Measurements from ENCODE around the gene EIF2B2. TPM values are rescaled to one million over a fixed set of nuclear protein-coding genes. Genes with fewer than 3 reads are reported as not detected.
A peak's percentile ranks its signal among the peaks of the same experiment; 100 is the strongest.

The EIF2B2 gene
- total RNA-seq, 2 donors from 2014 or later = 32.7 to 39.8 TPM

DNA sequence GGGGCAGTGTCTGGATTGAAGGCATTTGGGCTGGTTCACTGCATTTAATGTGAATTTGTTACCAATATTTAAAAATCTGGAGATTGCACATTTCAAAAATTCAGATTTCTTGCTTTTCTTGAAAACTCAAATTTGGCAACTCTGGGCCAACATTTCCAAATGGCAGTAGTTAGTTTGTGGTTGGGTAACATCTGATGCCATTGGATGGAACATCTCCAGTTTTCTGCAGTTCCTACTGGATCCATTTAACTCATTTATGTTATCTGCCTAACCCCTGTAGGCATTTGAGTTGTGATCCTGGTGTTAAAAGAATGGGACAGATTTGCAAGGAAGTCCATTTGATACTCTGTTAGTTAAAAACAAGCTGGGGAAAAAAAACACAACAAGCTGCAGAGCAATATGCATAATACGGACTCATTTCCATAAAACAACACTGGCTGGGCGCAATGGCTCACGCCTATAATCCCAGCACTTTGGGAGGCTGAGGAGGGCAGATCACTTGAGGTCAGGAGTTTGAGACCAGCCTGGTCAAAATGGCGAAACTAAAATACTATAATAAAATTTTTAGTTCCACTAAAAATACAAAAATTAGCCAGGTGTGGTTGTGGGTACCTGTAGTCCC, 7.9 kb downstream of the EIF2B2 start:
- DNase-seq (ENCODE audit: low spot score) = no peak
- TF ChIP-seq CTCF (IDR thresholded peaks at IDR 0.05) = no peak

DNA sequence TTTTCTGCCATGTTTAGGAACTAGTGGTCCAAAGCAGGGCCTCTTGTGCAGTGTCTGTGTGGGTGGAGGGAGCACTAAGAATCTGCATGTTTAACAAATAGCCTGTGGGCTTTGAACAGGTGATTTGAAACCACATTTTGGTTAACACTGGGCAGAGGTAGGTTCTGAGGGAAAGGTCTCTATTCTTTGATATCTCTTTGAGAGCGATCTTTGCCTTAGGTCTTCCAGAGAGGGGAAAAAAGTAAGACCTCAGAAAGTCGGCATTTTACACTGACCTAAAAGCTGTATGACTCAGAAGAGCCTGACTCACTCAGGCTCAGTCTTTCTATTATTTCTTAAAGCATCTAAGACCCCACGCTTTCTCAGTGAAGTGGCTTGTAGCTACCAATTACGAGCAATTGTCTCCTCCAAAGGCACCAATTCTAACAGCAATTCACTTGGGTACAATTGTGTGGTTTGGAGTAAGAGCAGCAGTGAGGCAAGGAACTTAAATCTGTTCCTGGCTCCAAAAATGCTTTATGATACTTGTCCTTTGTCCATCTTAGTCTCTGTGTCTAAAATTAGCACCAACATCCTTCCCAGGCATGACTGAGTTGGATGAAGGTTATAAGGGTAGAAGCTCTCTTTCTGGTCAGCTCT, 8.8 kb downstream of the EIF2B2 start:
- no peaks in the 10 kb centered on the region for H3K9me3 ChIP-seq
- ATAC-seq (ENCODE audit: insufficient number of reproducible peaks, low FRiP score, low read depth) = peak; percentile 66
- DNase-seq (ENCODE audit: low spot score) = no peak
- TF ChIP-seq CTCF (IDR thresholded peaks at IDR 0.05) = no peak
- H3K4me1 ChIP-seq (ENCODE audit: control insufficient read depth in 1 of 2, low read depth in 2 of 2) = peaks cover 14 to 24% of the 10 kb centered on the region in 2 donors
- peak overlapping the region; percentile 65 to 72 for H3K27ac ChIP-seq
- H3K4me3 ChIP-seq = no peak overlapping the region
- H3K36me3 ChIP-seq = peaks cover 37% of the 10 kb centered on the region
- H3K27me3 ChIP-seq (replicated peaks; ENCODE audit: insufficient read depth) = no peaks in the 10 kb centered on the region

More for the DNA sequence above, 7.9 kb downstream of the EIF2B2 start:
- peak overlapping the region; percentile 65 to 72 for H3K27ac ChIP-seq
- peaks cover 14 to 26% of the 10 kb centered on the region in 2 donors for H3K4me1 ChIP-seq (ENCODE audit: control insufficient read depth in 1 of 2, low read depth in 2 of 2)
- H3K36me3 ChIP-seq = peaks cover 42% of the 10 kb centered on the region
- H3K27me3 ChIP-seq (replicated peaks; ENCODE audit: insufficient read depth) = no peaks in the 10 kb centered on the region
- no peak for ATAC-seq (ENCODE audit: insufficient number of reproducible peaks, low FRiP score, low read depth)
- no peaks in the 10 kb centered on the region for H3K9me3 ChIP-seq
- no peak overlapping the region for H3K4me3 ChIP-seq

DNA sequence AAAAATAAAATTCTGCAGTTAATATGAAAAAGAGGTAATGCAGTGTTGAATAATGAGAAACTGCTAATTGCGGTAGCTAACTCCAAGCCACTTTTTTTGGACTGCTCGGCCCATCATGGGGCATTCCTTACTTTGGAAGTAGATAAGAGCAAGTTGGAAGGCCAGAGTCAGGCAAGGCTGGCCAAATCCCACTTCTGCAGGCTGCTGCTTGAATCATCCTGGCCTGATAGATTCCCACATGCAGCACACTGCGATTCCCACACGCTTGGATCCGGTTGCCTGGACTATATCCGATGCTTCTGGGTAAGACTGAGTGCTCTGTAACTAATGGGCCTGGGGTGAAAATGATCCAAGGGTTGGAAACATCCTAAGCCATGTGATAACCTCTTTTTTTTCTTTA, 10.6 kb downstream of the EIF2B2 start:
- DNase-seq (ENCODE audit: low spot score) = no peak
- Histone ChIP-seq H3K27ac (no peak overlapping the region), H3K9me3 (no peaks in the 10 kb centered on the region), H3K36me3 (peaks cover 35% of the 10 kb centered on the region), H3K27me3 (replicated peaks; ENCODE audit: insufficient read depth) (no peaks in the 10 kb centered on the region), H3K4me1 (ENCODE audit: control insufficient read depth in 1 of 2, low read depth in 2 of 2) (peaks cover 14 to 24% of the 10 kb centered on the region in 2 donors), H3K4me3 (no peak overlapping the region)
- no peak for TF ChIP-seq CTCF (IDR thresholded peaks at IDR 0.05)
- no peak for ATAC-seq (ENCODE audit: insufficient number of reproducible peaks, low FRiP score, low read depth)

DNA sequence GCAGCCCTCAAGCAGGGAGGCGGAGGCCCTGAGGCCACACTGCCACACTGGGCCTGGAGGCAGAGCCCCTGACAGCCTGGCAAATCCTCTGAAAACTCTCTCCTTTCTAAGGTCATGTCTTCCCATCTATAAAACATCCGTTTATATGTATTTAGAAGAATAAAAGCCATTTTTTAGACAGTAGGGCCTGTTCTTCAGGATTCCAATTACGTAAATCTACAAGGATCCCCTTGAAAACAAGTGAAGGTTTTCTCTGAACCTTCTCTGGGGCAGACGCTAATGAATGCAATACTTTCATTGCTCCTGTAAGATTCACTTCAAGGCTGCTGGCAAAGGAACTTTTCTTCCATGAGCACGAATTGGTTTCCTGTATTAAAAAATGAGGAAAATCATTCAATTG, 12.8 kb downstream of the EIF2B2 start:
- no peak overlapping the region for H3K4me3 ChIP-seq
- no peaks in the 10 kb centered on the region for H3K9me3 ChIP-seq
- H3K4me1 ChIP-seq (ENCODE audit: control insufficient read depth in 1 of 2, low read depth in 2 of 2) = peaks cover 14 to 21% of the 10 kb centered on the region in 2 donors
- H3K27ac ChIP-seq = no peak overlapping the region
- peaks cover 39% of the 10 kb centered on the region for H3K36me3 ChIP-seq
- DNase-seq (ENCODE audit: low spot score) (no peak), ATAC-seq (ENCODE audit: insufficient number of reproducible peaks, low FRiP score, low read depth) (no peak)
- no peak for TF ChIP-seq CTCF (IDR thresholded peaks at IDR 0.05)
- H3K27me3 ChIP-seq (replicated peaks; ENCODE audit: insufficient read depth) = no peaks in the 10 kb centered on the region

- DNase-seq (ENCODE audit: low spot score) = no peak
- Histone ChIP-seq H3K36me3 (peaks cover 48% of the 10 kb centered on the region), H3K4me1 (ENCODE audit: control insufficient read depth in 1 of 2, low read depth in 2 of 2) (peaks cover 6 to 9% of the 10 kb centered on the region in 2 donors), H3K27me3 (replicated peaks; ENCODE audit: insufficient read depth) (no peaks in the 10 kb centered on the region), H3K27ac (no peak overlapping the region), H3K9me3 (no peaks in the 10 kb centered on the region), H3K4me3 (no peak overlapping the region)
- no peak for ATAC-seq (ENCODE audit: insufficient number of reproducible peaks, low FRiP score, low read depth)
- no peak for TF ChIP-seq CTCF (IDR thresholded peaks at IDR 0.05)
Measured at GRCh38 chr14:75016815-75017214, 14.1 kb downstream of the EIF2B2 start.
